HG02763 (cell line): ENCODE data around the gene TRIM31.
"Not testable (repeated sequence)": the region's sequence is repeated elsewhere in the genome, so short reads cannot be mapped to it uniquely, and the experiment has no call there.

ENCODE experiments used
- ATAC-seq: cut with Tn5 transposase; IDR thresholded peaks from one replicate; pipeline ENCODE4 v1.9.1; 2021; ENCODE audit warnings: mild to moderate bottlenecking, moderate library complexity; ENCODE audit not compliant: unreplicated experiment

The TRIM31 gene

DNA sequence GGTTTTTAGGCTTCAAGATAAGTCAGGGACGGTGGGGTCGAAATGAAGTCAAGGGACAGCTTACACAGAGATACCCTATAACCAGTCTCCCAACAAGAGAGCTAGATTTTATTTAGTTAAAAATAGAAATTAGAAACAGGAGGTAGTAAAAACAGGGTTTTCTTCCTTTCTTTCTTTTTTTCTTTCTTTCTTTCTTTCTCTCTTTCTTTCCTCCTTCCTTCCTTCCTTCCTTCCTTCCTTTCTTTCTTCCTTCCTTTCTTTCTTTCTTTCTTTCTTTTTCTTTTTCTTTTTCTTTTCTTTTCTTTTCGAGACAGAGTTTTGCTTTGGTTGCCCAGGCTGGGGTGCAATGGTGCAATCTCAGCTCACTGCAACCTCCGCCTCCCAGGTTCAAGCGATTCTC, 5.8 kb upstream of the TRIM31 start:
- ATAC-seq = not testable (repeated sequence)

DNA sequence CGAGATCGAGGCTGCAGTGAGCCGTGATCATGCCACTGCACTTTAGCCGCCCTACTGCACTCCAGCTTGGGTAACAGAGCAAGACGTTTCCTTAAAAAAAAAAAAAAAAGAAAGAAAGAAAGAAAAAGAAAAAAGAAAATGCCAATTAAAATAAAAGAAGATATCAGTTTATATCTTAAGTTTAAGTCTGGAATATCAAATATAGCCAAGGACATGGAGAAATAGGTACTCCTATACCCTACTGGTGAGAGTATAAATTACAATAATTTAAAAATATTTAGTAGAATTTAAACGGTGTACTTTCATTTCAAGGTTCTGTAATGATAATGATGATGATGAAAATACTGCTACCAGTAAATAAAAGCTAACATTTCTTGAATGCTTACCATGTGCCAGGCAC, 3.8 kb upstream of the TRIM31 start:
- no peak for ATAC-seq

DNA sequence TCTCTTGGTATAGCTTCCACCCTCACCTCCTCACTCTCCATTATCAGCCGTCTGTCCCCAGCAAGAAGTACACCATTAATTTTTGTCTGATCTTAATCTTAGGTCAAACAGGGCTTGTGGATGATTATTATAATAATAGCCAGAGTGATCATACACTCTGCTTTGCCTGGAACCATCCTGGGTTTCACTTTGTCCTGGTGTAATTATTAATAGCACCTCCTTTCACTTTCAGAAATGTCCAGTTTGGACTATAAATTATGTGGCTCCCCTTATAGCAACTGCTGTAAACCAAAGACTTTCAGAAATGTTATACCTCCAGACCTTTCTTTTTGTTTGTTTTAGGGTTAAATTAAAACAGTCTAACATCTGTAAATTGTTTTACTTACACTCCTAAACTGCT, 951 bp upstream of the TRIM31 start:
- ATAC-seq = no peak

DNA sequence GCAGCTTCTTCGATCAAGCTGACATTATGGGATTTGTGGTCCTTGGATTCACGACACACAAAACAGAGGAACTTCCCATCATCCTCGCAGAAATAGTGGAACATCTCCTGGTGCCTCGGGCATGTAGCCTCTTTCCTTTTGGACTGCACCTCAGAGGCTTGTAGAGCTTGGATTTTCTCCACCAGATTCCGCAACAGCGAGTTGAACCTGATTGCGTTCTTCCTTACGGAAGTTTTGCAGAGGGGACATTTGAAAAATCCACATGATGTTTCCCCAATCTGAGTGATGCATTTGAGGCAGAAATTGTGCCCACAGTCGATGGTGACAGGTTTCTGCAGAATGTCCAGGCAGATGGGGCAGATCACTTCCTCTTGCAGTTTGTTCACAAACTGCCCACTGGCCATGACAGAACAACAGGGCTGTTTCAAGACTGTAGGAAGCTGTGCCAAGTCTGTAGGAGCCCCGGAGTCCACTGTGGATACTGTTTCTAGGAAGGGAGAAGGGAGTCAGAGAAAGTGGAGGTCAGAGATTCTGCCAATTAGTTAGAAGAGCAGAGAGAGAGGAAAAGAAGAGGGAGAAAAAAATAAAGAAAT, 392 bp downstream of the TRIM31 start:
- ATAC-seq = no peak

DNA sequence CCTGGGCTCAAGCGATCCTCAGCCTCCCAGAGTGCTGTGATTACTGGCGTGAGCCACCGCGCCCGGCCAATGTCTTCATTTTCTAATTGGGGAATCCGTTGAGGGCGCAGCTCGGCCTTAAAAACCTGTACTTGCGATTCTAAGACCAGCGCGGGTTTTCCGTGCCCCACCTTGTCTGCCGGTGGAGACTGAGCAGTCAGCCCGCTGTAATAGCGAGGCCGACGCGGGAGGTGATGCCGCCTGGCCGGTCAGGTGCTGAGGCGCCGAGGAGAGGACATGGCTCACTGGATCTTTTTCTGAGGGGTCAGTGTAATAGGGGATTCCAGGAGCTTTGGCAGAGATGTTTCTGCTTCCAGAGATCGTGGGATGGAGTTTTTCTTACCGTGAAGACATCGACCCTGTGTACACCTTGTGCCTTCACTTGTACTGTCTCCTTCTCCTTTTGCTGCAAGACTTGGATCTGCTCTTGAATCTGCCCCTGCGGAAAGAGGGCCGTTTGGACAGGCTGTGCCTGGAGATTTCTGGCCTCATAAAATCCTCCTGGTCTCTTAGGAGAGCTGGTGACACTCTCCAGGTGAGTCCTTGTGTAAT, 1.5 kb downstream of the TRIM31 start:
- no peak for ATAC-seq

DNA sequence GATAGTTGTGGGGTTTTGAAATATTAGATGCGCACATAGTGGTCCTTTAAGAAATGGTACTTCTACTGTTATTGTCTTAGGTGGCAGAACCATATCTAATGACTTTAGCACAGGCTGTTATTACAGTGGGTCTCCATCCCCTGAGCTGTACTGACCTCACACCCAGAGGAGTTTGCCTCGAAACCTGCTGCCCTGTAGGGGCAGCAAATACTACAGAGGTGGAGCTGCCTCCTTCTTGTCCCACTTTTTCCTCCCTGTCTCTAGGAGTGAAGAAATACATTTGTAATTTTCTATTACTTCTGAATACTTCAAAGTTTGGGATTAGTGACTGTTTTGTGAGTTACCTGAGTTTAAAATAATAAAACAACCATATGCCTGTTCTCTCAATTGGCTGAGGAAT, 8.2 kb downstream of the TRIM31 start:
- no peak for ATAC-seq

DNA sequence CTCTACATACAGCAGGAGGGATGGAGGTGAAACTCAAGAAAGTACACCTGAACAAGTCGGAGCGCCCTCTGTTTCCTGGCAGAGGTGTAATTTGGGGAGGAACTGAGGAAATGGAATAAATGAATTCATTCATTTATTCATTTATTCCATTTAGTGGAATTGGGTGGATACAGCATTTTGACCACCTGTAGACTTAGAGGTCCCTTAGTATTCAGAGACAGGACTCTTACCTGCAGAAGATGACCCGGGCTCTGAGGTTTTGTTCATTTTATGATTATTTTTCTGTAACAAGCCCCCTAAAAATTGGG, 9.1 kb downstream of the TRIM31 start:
- ATAC-seq = no peak

DNA sequence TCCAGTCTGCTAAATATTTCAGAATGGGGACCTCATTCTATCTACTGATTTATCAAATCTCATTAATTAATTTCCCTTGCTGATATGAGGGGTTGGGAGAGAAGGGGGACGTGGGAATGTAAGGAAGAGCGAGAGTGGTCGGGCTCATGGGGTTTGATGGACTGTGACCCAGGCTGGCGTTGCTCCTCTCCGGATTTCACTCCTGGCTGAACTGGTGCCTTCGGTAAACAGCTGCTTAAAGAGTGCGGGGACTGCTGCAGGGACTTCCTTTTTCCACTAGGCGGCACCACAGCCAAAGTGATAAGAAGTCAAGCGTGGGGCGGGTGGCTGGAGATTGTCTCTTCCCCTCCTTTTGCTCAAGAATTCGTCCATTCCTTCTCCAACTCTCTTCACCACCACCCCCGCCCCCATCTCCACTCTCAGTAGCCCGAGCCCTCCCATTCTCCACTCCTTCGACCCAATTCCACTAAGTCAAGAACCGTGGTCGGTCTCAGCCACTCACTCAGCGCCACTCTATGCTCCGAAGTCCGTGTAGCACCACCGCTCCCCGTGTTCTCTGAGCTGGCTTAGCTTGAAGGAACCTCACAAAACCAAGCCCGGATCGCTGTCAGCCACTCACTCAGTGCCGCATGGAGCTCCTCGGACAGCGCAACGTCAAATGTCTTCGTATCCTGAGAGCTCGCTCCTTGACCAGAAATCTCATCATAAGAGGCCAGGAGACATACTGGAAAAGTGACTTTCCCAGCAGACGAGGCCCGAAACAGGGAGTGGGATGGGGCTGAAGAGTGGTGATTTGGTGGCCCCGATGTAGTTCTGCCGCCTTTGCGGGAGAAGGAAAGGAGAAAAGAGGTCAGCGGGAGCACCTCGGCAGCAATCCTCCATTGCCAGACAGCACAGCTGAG, 9.7 kb downstream of the TRIM31 start:
- peak; percentile 63 for ATAC-seq

DNA sequence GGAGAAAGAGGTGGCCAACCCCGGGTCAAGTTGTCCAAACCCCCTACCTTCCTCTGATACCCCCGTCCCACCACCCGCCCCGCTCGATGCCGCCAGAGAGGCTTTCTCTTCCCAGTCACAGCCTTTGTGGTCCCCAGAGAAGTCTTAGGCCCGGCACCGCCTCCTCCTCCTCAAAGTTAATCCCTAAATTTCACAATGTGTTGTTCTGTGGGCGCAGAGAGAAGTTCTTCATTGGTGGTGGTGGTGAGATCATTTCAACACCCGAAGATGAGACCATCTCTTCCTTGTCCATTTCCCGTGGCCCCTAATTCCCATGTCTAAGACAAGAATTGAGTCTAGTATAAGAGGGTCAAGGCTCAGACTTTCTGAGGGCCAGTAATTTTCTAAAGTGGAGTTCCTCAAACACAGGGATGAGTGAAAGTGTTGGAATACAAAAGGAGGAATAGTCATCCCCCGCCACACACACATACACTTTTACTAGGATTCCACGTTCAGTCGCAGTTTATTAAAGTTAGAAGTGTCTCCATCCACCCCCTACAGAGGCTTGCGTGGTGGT, 10.4 kb downstream of the TRIM31 start:
- no peak for ATAC-seq

DNA sequence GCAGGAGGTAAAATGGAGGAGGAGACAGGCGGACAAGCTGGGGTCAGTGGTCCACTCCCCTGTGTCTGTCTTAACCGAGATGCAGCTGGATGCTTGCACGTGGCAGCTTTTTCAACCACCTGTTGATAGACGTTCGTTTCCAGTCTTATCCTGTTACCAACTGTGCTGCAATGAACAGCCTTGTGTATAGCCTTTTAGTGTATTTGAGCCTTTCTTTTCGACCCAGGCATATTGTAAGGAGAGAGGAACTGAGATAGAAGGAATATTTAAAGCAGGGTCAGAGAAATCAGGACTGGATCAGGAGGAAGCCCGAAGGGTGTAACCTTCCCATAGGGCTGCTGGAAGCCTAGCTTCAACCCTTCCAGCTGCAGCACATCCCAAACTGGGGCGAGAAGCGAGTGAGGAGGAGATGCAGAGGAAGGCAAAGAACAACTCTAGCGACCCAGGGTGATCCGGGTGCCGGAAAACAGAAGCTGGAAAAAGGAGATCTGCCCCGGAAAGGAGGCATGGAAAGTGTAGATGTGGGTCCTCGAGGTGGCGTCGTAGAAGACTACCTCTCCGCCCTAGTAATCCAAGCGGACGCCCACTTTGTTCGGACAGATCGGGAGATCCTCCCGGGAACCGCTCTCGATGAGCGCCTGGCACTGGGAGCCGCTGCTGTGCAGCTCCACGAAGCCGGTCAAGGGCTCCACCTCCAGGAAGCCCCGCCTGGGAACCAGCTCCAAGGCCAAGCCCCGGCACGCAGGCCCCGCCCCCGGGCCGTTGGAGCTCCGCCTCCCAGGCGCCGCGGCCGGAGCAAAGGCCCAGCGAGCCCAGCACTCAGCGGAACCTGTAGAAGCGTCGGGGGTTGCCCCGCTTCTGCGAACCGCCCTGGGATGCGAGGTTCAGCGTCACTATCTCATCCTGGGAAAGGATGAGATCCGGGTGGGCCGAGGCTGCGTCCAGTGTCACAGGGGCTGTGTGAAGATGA, 11.2 kb downstream of the TRIM31 start:
- ATAC-seq = peak; percentile 55

DNA sequence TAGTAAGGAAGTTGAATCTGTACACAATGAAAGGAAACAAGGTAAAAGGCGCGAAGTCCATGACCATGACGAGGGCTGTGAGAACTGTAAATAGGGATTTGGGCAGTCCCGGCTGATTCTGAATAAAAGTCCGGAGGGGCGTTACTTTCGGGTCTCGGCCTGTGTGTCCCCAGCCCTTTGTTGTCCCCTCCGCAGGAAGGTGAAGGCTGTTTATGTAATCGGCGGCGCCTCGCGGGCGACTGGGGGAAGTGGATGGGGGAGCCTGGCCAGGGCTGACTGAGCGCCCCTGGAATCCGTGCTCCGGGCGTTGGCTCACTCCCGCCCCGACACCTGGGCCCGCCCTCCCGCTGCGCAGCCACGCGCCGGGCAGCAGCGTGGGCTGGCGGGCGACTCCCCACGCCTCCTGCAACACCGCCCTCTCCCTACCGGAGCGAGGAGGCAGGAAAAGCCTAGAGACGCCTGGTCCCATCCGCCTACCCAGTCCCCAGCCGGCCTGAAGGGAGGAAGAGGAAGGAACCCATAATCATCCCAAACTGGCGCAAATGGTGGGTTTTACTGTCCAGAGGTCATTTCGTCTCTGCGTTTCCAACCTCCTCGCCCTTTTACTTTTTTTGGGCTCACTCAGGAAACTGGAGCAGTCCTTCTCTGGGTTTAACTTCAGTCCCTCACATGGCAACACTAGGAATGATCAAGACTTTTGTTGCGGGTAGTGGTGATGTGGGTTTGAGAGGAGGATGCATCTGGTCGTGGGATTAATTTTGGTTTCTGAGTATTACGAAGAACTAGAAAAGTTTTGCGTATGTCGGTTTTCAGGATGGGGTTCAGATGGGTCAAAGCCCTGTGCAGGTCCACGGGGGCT, 12.1 kb downstream of the TRIM31 start:
- no peak for ATAC-seq

DNA sequence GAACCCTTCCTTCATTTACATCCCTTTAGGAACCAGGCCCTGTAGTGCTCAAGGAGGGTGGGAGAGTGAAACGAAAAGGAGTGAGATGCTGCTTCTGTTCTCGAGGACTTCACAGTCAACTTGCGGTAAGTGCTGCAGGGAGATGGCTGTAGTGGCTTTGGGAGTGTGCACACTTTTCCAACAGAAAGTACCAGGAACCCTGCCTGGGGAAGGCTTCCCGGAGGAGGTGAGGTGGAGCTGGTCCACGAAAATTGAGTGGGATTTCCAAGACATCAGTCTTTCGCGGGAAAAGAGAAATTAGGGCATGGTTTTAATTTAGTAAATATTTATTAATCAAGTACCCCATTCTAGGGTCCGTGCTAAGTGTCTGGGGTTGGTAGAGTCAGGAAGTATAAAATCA, 12.7 kb downstream of the TRIM31 start:
- ATAC-seq = no peak

DNA sequence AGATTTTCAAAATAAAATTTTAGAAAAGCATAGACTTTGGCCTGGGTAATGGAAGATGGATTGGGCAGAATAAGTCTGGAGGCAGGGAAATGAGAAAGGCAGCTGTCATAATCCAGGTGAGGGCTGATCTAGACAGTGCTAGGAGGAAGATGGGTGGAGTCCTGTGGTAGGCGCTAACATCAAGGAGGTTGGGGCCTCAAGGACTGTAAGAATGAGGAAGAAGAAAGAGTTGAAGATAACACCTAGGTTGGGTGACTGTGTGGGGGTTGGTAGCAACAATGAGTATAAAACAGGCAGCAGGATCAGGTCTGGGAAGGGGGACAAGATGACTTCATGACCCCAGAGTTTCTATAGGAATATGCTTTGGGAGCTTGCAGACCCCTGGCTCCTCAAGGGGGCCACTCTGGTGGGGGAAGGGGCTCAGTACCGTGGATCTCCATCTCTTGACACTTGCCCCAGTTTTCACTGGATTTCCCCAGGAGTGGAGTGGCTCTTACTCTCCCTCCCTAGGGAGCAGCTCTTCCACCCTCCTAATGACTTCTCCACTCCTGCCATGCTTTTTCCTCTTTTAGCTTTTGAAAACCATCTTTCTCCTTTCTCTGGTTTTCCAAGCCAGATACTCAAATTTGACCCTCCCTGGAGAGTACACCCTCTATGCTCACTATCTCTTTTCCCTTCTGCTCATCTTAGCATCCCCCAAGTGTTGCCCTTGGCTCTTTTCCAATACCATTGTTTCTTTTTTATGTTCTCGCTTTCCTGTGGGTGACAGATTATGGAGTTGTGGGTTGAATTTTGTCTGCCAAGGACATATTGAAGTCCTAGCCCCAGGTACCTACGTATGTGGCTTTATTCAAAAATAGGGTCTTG, 14.8 kb downstream of the TRIM31 start:
- no peak for ATAC-seq

DNA sequence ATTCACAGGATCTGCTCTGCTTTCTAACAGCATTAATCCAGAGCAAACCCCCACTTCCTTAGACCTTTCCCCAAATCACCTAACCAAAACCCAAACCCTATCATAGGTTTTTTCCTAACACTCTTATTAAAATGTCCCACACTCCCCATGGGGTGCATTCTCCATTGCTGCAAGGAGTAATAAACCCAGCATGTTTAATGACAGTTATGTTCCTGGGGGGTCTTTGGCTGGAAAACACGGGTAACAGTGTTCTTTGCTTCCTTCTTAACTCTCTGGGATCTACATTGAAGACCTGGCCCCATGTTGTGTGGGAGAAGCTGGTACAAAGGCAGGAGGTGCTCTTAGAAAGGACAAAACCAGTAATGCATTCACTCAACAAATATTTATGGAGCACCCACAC, 16.1 kb downstream of the TRIM31 start:
- ATAC-seq = no peak

DNA sequence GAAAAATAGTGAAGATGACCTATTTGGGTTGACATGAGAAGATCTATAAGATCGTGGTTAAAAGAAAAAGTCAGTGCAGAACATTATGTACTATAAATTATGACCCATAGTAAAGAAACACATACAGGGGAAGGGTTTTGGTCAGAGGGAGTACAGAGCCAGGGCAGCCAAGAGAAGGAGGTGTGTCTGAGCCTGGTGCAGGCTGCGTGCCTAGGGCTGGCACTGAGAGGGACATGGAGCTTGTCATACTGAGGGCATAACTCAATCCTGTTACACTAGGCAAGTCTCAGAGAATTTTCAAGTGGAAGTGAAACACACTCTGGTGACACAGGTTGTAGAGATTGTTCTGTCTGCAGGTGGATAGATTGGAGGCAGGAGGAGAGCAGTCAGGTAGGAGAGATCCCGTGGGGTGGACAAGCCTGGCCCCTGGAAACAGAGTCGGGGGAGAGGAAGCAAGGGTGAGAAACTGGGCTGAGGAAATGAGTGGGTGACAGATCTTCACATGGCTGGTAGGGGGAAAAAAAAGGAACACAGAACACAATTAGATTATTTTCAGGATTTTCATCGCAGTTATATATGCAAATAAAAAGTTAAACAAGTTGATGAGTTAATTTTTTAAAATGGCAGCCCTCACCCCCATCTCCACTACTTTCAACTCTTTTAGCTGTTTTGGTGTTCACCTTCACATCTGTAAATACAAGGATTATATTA, 18.8 kb downstream of the TRIM31 start:
- ATAC-seq = no peak

DNA sequence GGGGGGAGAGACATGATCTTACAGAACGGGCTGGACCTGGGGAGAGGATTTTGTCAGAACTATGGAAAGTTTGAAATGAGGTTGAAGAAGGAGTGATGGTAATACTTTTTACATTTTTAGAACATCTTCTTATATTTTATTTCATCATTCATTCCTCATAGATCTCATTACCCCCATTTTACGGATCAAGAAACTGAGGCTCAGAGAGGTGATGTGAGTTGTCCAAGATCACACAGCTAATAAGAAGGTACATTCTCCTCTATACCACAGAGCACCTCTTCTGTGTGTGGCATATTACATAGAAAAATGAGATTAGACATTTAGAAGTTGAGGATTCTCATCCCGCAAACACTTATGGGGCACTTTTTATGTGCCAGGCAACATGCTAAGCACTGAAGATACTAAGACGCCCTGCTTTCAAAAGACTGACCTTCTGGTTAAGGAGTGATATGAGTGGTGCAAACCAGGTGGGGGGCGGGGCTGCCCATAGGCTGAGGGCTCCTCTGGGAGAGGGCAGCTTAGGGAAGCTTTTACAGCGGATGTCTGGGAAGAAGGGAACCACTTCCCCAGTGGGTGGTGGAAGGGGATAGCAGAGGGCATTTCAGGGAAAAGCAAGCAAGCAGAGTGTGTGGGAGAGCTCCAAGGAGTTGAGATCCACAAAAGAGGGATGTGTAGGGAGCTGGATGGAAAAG, 19.9 kb downstream of the TRIM31 start:
- no peak for ATAC-seq

DNA sequence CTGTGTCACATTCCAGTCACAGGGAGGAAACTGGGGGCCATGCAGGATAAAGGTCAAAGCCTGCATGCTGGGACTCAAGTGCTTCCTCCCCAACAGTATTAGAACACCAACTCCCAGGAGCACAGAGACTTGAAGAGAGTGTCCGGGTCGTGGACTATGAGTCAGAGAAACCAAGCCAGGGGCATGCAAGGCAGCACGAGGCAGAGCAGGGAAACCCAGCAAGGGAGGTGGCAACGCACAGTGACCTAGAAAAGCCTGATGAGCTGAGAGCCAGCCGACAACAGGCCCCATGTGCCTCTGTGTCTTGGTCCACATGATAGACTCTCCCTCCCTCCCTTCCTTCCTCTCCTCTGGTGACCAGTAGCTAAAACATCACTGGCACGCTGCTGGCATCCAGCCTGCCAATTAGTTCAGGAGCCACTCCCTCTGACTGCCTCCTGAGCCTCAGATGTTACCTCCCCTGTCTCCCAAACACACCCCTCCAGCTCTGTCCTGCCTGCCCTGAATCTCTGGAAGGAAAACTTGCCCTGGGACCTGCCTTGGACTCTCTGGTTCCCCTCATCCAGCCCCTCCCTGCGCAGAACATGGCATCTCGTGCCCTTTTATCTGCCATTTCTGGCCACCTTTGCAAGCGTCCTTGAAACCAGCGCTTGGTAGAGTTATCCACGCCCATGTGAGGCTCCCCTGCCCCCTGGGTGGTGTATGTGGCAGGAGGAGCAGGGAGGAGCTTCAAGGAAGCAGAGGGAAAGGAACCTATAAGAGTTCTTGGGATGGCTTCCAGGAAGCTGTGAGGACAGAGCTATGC, 21.1 kb downstream of the TRIM31 start:
- ATAC-seq = no peak
